ENCODE data around the gene MASP2.

DNA sequence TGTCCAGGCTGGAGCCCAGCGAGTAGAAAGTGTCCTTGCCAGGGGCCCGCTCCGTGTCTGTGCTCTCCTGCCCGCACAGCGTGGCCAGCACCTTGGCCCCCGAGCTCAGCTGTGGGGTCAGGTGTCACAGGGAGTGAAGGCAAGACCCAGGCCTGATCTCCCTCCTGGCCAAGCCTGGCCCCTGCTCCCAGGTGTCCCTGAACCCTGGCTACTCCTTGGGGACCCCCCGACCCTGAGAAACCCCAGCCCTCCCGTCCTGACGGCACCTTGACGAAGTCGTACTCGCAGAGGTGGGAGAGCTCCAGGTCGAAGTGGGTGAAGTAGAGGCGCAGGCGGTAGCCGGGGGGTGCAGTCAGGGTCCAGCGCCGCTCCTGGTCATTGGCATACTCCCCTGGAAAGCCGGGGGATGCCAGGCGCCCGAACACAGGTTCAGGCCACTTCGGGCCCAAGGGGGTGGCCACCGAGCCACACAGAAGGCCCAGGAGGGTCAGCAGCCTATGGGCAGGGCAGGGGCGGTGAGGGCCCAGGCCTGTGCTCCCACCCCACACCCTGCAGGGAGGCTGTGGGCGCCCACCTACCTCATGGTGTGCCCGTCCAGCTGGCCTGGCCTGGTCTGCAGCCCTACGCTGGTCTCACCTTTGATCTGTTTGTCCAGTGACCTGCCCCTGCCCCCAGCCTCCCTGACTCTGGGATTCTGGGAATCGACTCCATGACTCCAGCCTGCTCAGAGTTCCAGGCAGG lies at the start of gene MASP2:
- TF ChIP-seq, protein P1, sequence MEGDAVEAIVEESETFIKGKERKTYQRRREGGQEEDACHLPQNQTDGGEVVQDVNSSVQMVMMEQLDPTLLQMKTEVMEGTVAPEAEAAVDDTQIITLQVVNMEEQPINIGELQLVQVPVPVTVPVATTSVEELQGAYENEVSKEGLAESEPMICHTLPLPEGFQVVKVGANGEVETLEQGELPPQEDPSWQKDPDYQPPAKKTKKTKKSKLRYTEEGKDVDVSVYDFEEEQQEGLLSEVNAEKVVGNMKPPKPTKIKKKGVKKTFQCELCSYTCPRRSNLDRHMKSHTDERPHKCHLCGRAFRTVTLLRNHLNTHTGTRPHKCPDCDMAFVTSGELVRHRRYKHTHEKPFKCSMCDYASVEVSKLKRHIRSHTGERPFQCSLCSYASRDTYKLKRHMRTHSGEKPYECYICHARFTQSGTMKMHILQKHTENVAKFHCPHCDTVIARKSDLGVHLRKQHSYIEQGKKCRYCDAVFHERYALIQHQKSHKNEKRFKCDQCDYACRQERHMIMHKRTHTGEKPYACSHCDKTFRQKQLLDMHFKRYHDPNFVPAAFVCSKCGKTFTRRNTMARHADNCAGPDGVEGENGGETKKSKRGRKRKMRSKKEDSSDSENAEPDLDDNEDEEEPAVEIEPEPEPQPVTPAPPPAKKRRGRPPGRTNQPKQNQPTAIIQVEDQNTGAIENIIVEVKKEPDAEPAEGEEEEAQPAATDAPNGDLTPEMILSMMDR (conservative IDR thresholded peaks at IDR 0.05 in 1 of 2, IDR thresholded peaks at IDR 0.05 in 1 of 2; ENCODE audit: low read depth in 1 of 2, low read length in 2 of 2), result no peak
- no peak for TF ChIP-seq EZH2 (IDR thresholded peaks at IDR 0.05; ENCODE audit: low read length, missing control alignments)

All from fibroblast of lung (primary cell).